ENCODE results near the gene DNAH2. TPM values are rescaled to one million over a fixed set of nuclear protein-coding genes. Genes with fewer than 3 reads are reported as not detected.

Gene DNAH2
- total RNA-seq, 4 donors from 2014 or later, result under 0.01 to 0.10 (median 0.05) TPM; not detected in 1

- 0% methylated on average over 34 to 51 of the region's 51 CpGs for WGBS, 2 donors
- peak; percentile 99 for DNase-seq (ENCODE audit: low spot score in 2 of 2)
- intact Hi-C loops (cut with DNase I; ENCODE audit: low total_unique reads), result no loop called here
- TF ChIP-seq, protein P1, sequence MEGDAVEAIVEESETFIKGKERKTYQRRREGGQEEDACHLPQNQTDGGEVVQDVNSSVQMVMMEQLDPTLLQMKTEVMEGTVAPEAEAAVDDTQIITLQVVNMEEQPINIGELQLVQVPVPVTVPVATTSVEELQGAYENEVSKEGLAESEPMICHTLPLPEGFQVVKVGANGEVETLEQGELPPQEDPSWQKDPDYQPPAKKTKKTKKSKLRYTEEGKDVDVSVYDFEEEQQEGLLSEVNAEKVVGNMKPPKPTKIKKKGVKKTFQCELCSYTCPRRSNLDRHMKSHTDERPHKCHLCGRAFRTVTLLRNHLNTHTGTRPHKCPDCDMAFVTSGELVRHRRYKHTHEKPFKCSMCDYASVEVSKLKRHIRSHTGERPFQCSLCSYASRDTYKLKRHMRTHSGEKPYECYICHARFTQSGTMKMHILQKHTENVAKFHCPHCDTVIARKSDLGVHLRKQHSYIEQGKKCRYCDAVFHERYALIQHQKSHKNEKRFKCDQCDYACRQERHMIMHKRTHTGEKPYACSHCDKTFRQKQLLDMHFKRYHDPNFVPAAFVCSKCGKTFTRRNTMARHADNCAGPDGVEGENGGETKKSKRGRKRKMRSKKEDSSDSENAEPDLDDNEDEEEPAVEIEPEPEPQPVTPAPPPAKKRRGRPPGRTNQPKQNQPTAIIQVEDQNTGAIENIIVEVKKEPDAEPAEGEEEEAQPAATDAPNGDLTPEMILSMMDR (IDR thresholded peaks at IDR 0.05), result peak in 2 of 3 donors; percentile 75 to 98
- no peak for TF ChIP-seq POLR2A (IDR thresholded peaks at IDR 0.05)
- peak within 1 kb of the TSS; percentile 88 for H3K4me3 ChIP-seq (ENCODE audit: low read depth, poor library complexity, severe bottlenecking)
Observed at GRCh38 chr17:7687908-7688807, 29.4 kb upstream of the DNAH2 start, which contains the start of gene WRAP53. Gene WRAP53, plus strand, starts transcription at chr17:7688477. Its CDS starts 172 bp downstream, at chr17:7688649.

GRCh38 chr17:7688808-7689316 lies 28.7 kb upstream of the DNAH2 start:
- peak overlapping the region; percentile 22 for H3K4me3 ChIP-seq (ENCODE audit: low read depth, poor library complexity, severe bottlenecking)
- WGBS, 2 donors, result 9 to 15% methylated on average over 12 to 13 of the region's 13 CpGs
- TF ChIP-seq POLR2A (IDR thresholded peaks at IDR 0.05), result no peak
- TF ChIP-seq, protein P1 (IDR thresholded peaks at IDR 0.05), result no peak
- DNase-seq (ENCODE audit: low spot score in 2 of 2), result no peak
- intact Hi-C loops (cut with DNase I; ENCODE audit: low total_unique reads), result no loop called here

- WGBS, 2 donors, result 95 to 98% methylated on average over 10 of the region's 10 CpGs
- intact Hi-C loops (cut with DNase I; ENCODE audit: low total_unique reads), result no loop called here
- TF ChIP-seq, protein P1 (IDR thresholded peaks at IDR 0.05), result no peak
- no peak for TF ChIP-seq POLR2A (IDR thresholded peaks at IDR 0.05)
- DNase-seq (ENCODE audit: low spot score in 2 of 2), result no peak
- no peak overlapping the region for H3K4me3 ChIP-seq (ENCODE audit: low read depth, poor library complexity, severe bottlenecking)
Observed at GRCh38 chr17:7695586-7695985, 22.0 kb upstream of the DNAH2 start.

GRCh38 chr17:7697828-7698588 lies 19.5 kb upstream of the DNAH2 start:
- WGBS, 2 donors, result 95 to 98% methylated on average over 4 of the region's 4 CpGs
- H3K4me3 ChIP-seq (ENCODE audit: low read depth, poor library complexity, severe bottlenecking), result no peak overlapping the region
- TF ChIP-seq, protein P1 (IDR thresholded peaks at IDR 0.05), result no peak
- TF ChIP-seq POLR2A (IDR thresholded peaks at IDR 0.05), result no peak
- intact Hi-C loops (cut with DNase I; ENCODE audit: low total_unique reads), result no loop called here
- DNase-seq (ENCODE audit: low spot score in 2 of 2), result no peak

DNA sequence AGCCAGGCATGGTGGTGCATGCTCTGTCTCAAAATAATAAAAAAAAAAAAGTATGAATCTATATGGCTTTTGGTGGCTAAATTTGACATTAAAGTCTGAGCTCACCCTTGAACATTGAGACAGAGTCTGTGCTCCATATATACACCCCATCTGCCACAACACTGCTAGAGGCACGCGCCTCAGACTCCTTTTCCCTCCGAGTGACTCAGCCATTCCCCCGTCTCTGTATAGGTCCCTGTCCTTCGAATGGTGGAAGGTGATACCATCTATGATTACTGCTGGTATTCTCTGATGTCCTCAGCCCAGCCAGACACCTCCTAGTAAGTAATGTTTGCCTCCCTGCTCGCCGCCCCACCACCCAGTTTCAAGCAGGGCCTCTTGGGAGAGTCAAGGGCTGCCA lies 17.0 kb upstream of the DNAH2 start:
- 94 to 97% methylated on average over 7 of the region's 7 CpGs for whole genome bisulfite sequencing, 2 donors
- intact Hi-C loops (cut with DNase I; ENCODE audit: low total_unique reads), result no loop called here
- TF ChIP-seq, protein P1 (IDR thresholded peaks at IDR 0.05), result no peak
- no peak for TF ChIP-seq POLR2A (IDR thresholded peaks at IDR 0.05)
- DNase-seq (ENCODE audit: low spot score in 2 of 2), result no peak
- H3K4me3 ChIP-seq (ENCODE audit: low read depth, poor library complexity, severe bottlenecking), result no peak overlapping the region
